ENCODE data around the gene PRLHR. TPM values are rescaled to one million over a fixed set of nuclear protein-coding genes. Genes with fewer than 3 reads are reported as not detected.

Gene PRLHR
- total RNA-seq, 1 experiment from 2014 or later = not detected

DNA sequence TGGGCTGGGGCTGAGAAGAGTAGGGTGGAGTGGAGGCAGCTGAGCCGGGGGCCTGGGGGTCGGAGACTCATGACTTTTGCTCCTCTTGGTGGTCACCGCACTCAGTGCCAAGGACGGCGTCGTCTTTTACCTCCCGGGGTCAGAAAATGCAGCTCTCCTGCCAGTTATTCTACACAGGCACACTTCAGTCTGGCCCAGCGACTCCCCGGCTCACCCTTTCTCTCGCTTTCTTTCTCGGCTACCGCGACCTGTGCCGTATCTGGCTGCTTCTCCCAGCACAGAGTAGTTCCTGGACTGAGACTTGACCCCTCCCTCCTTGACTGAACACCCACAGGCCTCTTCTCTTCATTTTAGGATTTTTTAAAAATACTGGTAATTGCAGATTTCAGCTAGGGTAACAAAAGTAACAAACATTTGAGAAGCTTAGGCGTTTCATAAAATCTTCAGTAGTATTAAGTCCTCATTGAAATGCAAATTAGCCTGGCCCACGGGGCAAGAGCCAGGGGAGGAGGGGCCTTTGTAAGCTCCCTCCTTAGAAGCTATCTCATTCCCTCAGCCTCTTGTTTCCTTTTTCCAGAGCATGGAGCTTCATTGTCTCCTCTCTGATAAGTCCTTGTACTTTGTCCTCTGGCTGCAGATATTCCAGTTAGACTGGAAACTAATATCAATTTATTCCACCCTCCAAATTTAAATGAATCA lies 1.1 kb upstream of the PRLHR start:
- DNase-seq (no peak), ATAC-seq (no peak)
- Histone ChIP-seq H3K9ac (ENCODE audit: low read length) (no peak overlapping the region), H3K36me3 (ENCODE audit: low read depth, low read length) (no peaks in the 10 kb centered on the region), H3K4me2 (ENCODE audit: low read length) (no peak overlapping the region), H3K27me3 (ENCODE audit: low read length) (peaks cover 10% of the 10 kb centered on the region; the same call in 1 of the 2 replicates), H3K4me1 (ENCODE audit: insufficient read depth, low read length) (no peaks in the 10 kb centered on the region), H3K9me3 (ENCODE audit: low read length) (no peaks in the 10 kb centered on the region), H3F3A (ENCODE audit: low read length, unreplicated experiment) (no peaks in the 10 kb centered on the region), H3K4me3 (ENCODE audit: low read length) (no peak overlapping the region), H3K9me2 (replicated peaks; ENCODE audit: low read length) (no peaks in the 10 kb centered on the region), H3K27ac (ENCODE audit: low read length) (no peak overlapping the region), H2AFZ (ENCODE audit: low read length) (no peak overlapping the region), H4K20me1 (ENCODE audit: low read length) (no peaks in the 10 kb centered on the region), H3K79me2 (ENCODE audit: low read length) (no peaks in the 10 kb centered on the region)
- intact Hi-C loops (cut with micrococcal nuclease) = no loop called here
- CTCF ChIA-PET = no interaction called here
- BruUV-seq (replicated peaks) = no TSS peak
- POLR2A ChIA-PET (ENCODE audit: unreplicated experiment) = no interaction called here
- TF ChIP-seq EZH2phosphoT487 (IDR thresholded peaks at IDR 0.05; ENCODE audit: borderline replicate concordance, low read length) (no peak), EZH2 (IDR thresholded peaks at IDR 0.05; ENCODE audit: low read length, unreplicated experiment) (no peak)
- TF ChIP-seq, protein P1, sequence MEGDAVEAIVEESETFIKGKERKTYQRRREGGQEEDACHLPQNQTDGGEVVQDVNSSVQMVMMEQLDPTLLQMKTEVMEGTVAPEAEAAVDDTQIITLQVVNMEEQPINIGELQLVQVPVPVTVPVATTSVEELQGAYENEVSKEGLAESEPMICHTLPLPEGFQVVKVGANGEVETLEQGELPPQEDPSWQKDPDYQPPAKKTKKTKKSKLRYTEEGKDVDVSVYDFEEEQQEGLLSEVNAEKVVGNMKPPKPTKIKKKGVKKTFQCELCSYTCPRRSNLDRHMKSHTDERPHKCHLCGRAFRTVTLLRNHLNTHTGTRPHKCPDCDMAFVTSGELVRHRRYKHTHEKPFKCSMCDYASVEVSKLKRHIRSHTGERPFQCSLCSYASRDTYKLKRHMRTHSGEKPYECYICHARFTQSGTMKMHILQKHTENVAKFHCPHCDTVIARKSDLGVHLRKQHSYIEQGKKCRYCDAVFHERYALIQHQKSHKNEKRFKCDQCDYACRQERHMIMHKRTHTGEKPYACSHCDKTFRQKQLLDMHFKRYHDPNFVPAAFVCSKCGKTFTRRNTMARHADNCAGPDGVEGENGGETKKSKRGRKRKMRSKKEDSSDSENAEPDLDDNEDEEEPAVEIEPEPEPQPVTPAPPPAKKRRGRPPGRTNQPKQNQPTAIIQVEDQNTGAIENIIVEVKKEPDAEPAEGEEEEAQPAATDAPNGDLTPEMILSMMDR (conservative IDR thresholded peaks at IDR 0.05; ENCODE audit: low read depth, low read length) = no peak

DNA sequence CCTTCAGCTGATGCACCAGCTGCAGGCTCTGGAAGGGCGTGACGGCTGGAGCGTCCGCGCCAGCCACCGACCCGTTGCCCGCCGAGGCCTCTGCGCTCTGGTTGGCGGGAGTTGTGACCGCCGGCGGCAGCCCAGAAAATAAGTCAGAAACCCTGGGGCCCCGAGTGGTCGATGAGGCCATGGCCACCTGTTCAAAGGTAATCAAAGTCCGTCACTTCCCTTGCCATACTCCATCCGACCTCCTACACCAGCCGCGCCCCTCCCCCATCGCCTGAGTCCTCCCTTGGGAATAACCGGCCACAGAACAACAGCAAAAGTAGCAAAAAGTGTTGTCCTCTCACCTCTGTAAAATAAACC lies 406 bp downstream of the PRLHR start:
- CTCF ChIA-PET = no interaction called here
- ATAC-seq = no peak
- intact Hi-C loops (cut with micrococcal nuclease) = no loop called here
- H3K27me3 ChIP-seq (ENCODE audit: low read length) = peaks cover 2% of the 10 kb centered on the region; the same call in 1 of the 2 replicates
- no peaks in the 10 kb centered on the region for H3K36me3 ChIP-seq (ENCODE audit: low read depth, low read length)
- DNase-seq = no peak
- H3F3A ChIP-seq (ENCODE audit: low read length, unreplicated experiment) = no peaks in the 10 kb centered on the region
- TF ChIP-seq EZH2phosphoT487 (IDR thresholded peaks at IDR 0.05; ENCODE audit: borderline replicate concordance, low read length) = no peak
- no peak for TF ChIP-seq EZH2 (IDR thresholded peaks at IDR 0.05; ENCODE audit: low read length, unreplicated experiment)
- TF ChIP-seq, protein P1 (conservative IDR thresholded peaks at IDR 0.05; ENCODE audit: low read depth, low read length) = no peak
- H3K4me3 ChIP-seq (ENCODE audit: low read length) = no peak overlapping the region
- H3K27ac ChIP-seq (ENCODE audit: low read length) = no peak overlapping the region
- H3K9ac ChIP-seq (ENCODE audit: low read length) = no peak overlapping the region
- H3K9me3 ChIP-seq (ENCODE audit: low read length) = no peaks in the 10 kb centered on the region
- POLR2A ChIA-PET (ENCODE audit: unreplicated experiment) = no interaction called here
- no peak overlapping the region for H2AFZ ChIP-seq (ENCODE audit: low read length)
- H4K20me1 ChIP-seq (ENCODE audit: low read length) = no peaks in the 10 kb centered on the region
- H3K4me2 ChIP-seq (ENCODE audit: low read length) = no peak overlapping the region
- no peaks in the 10 kb centered on the region for H3K9me2 ChIP-seq (replicated peaks; ENCODE audit: low read length)
- H3K4me1 ChIP-seq (ENCODE audit: insufficient read depth, low read length) = no peaks in the 10 kb centered on the region
- BruUV-seq (replicated peaks) = no TSS peak
- H3K79me2 ChIP-seq (ENCODE audit: low read length) = no peaks in the 10 kb centered on the region

DNA sequence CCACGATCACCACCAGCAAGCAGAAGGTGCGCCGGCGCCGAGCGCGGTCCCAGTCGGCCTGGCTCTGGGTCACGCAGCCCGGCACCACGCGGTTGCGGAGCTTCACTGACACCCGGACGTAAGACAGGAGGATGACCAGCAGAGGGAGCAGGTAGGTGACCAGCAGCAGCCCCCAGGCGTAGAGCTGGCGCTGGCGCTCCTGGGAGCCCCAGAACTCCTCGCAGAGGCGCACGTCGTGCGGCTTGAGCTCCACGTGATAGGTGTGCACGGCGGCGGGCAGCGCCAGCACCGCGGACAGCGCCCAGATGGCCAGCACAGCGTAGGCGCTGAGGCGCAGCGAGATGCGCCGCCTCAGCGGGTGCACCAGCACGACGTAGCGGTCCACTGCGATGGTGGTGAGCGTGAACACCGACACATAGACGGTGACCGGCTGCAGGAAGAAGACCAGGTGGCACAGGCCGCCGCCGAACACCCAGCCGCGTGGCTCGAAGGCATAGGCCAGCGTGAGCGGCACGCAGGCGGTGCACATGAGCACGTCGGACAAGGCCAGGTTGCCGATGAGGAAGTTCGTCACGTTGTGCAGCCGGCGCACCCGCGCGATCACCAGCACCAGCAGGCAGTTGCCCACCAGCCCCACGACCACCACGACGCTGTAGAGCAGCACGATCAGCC lies 920 bp downstream of the PRLHR start:
- CTCF ChIA-PET = no interaction called here
- Histone ChIP-seq H3K27me3 (ENCODE audit: low read length) (no peaks in the 10 kb centered on the region), H4K20me1 (ENCODE audit: low read length) (no peaks in the 10 kb centered on the region), H3K79me2 (ENCODE audit: low read length) (no peaks in the 10 kb centered on the region), H3K9me2 (replicated peaks; ENCODE audit: low read length) (no peaks in the 10 kb centered on the region), H3K9ac (ENCODE audit: low read length) (no peak overlapping the region), H3K36me3 (ENCODE audit: low read depth, low read length) (no peaks in the 10 kb centered on the region), H3K4me2 (ENCODE audit: low read length) (no peak overlapping the region), H3K4me1 (ENCODE audit: insufficient read depth, low read length) (no peaks in the 10 kb centered on the region), H3K9me3 (ENCODE audit: low read length) (no peaks in the 10 kb centered on the region), H3K27ac (ENCODE audit: low read length) (no peak overlapping the region), H2AFZ (ENCODE audit: low read length) (no peak overlapping the region), H3K4me3 (ENCODE audit: low read length) (no peak overlapping the region), H3F3A (ENCODE audit: low read length, unreplicated experiment) (no peaks in the 10 kb centered on the region)
- POLR2A ChIA-PET (ENCODE audit: unreplicated experiment) = no interaction called here
- BruUV-seq (replicated peaks) = no TSS peak
- intact Hi-C loops (cut with micrococcal nuclease) = no loop called here
- DNase-seq = no peak
- TF ChIP-seq EZH2 (IDR thresholded peaks at IDR 0.05; ENCODE audit: low read length, unreplicated experiment) = no peak
- TF ChIP-seq EZH2phosphoT487 (IDR thresholded peaks at IDR 0.05; ENCODE audit: borderline replicate concordance, low read length) = no peak
- TF ChIP-seq, protein P1 (conservative IDR thresholded peaks at IDR 0.05; ENCODE audit: low read depth, low read length) = no peak; the same call in 1 of the 2 replicates
- no peak for ATAC-seq

Data from PC-3 (cell line).